ENCODE measurements around the gene SENP2. TPM values are rescaled to one million over a fixed set of nuclear protein-coding genes. Genes with fewer than 3 reads are reported as not detected.

Gene SENP2
- total and polyA plus RNA-seq, 9 donors: 16.0 to 51.6 (median 43.5) TPM

GRCh38 chr3:185584686-185585085, 1.4 kb upstream of the SENP2 start:
- no peaks in the 10 kb centered on the region for H3K9me3 ChIP-seq
- no peak for DNase-seq
- H3K4me1 ChIP-seq (ENCODE audit: insufficient read depth): peaks cover 2% of the 10 kb centered on the region
- H3K27me3 ChIP-seq: no peaks in the 10 kb centered on the region
- H3K36me3 ChIP-seq: no peaks in the 10 kb centered on the region
- TF ChIP-seq EP300 (IDR thresholded peaks at IDR 0.05): no peak
- TF ChIP-seq CTCF (IDR thresholded peaks at IDR 0.05): no peak
- TF ChIP-seq POLR2A (IDR thresholded peaks at IDR 0.05): no peak
- intact Hi-C loops (cut with DNase I): no loop called here
- no peak overlapping the region for H3K4me3 ChIP-seq
- 85 to 92% (median 88%) methylated on average over 4 of the region's 4 CpGs for WGBS, 3 donors
- no peak overlapping the region for H3K27ac ChIP-seq

GRCh38 chr3:185585518-185585858, 607 bp upstream of the SENP2 start:
- TF ChIP-seq CTCF (IDR thresholded peaks at IDR 0.05) (no peak), EP300 (IDR thresholded peaks at IDR 0.05) (no peak), POLR2A (IDR thresholded peaks at IDR 0.05) (no peak)
- H3K36me3 ChIP-seq: no peaks in the 10 kb centered on the region
- 21 to 36% (median 26%) methylated on average over 9 of the region's 9 CpGs for WGBS, 3 donors
- peak overlapping the region; percentile 94 for H3K4me3 ChIP-seq
- intact Hi-C loops (cut with DNase I): no loop called here
- H3K9me3 ChIP-seq: no peaks in the 10 kb centered on the region
- peaks cover 2% of the 10 kb centered on the region for H3K4me1 ChIP-seq (ENCODE audit: insufficient read depth)
- no peak for DNase-seq
- no peaks in the 10 kb centered on the region for H3K27me3 ChIP-seq
- H3K27ac ChIP-seq: peak overlapping the region in 1 of 2 donors; percentile 91

- intact Hi-C loops (cut with DNase I): no loop called here
- TF ChIP-seq CTCF (IDR thresholded peaks at IDR 0.05) (no peak), EP300 (IDR thresholded peaks at IDR 0.05) (no peak), POLR2A (IDR thresholded peaks at IDR 0.05) (no peak)
- no peaks in the 10 kb centered on the region for H3K9me3 ChIP-seq
- peaks cover 2% of the 10 kb centered on the region for H3K4me1 ChIP-seq (ENCODE audit: insufficient read depth)
- no peaks in the 10 kb centered on the region for H3K36me3 ChIP-seq
- no peak for DNase-seq
- peak overlapping the region; percentile 89 to 91 for H3K27ac ChIP-seq
- H3K27me3 ChIP-seq: no peaks in the 10 kb centered on the region
- H3K4me3 ChIP-seq: peak overlapping the region; percentile 94
- WGBS, 3 donors: 0% methylated on average over 7 of the region's 7 CpGs
Measured at GRCh38 chr3:185586686-185587039, 568 bp downstream of the SENP2 start.

GRCh38 chr3:185594073-185594472, 8.0 kb downstream of the SENP2 start:
- 67 to 70% (median 70%) methylated on average over 3 of the region's 3 CpGs for WGBS, 3 donors
- intact Hi-C loops (cut with DNase I): no loop called here
- Histone ChIP-seq H3K36me3 (no peaks in the 10 kb centered on the region), H3K4me1 (ENCODE audit: insufficient read depth) (no peaks in the 10 kb centered on the region), H3K27me3 (no peaks in the 10 kb centered on the region), H3K27ac (no peak overlapping the region), H3K9me3 (no peaks in the 10 kb centered on the region), H3K4me3 (no peak overlapping the region)
- TF ChIP-seq CTCF (IDR thresholded peaks at IDR 0.05) (no peak), EP300 (IDR thresholded peaks at IDR 0.05) (no peak), POLR2A (IDR thresholded peaks at IDR 0.05) (no peak)
- DNase-seq: no peak

- Histone ChIP-seq H3K4me1 (ENCODE audit: insufficient read depth) (no peaks in the 10 kb centered on the region), H3K4me3 (no peak overlapping the region), H3K27me3 (no peaks in the 10 kb centered on the region), H3K36me3 (no peaks in the 10 kb centered on the region), H3K9me3 (no peaks in the 10 kb centered on the region), H3K27ac (no peak overlapping the region)
- intact Hi-C loops (cut with DNase I): no loop called here
- TF ChIP-seq EP300 (IDR thresholded peaks at IDR 0.05): no peak
- TF ChIP-seq CTCF (IDR thresholded peaks at IDR 0.05): no peak
- no peak for TF ChIP-seq POLR2A (IDR thresholded peaks at IDR 0.05)
- DNase-seq: no peak
- WGBS, 3 donors: 86 to 94% (median 94%) methylated on average over 4 of the region's 4 CpGs
Measured at GRCh38 chr3:185595526-185595925, 9.4 kb downstream of the SENP2 start.
